Caco-2 (cell line): ENCODE data around the gene NUP210. TPM values are rescaled to one million over a fixed set of nuclear protein-coding genes. Genes with fewer than 3 reads are reported as not detected.

ENCODE experiments used
- BruUV-seq: library from RNA; stranded (reverse); fragments of 400-500 nt; replicated peaks from 2 replicates; lab custom pipeline; 2021; lab: Mats Ljungman, UMichigan
- CTCF ChIA-PET: fragments of 300-600 bp; sonication (Branson Sonifier 250); formaldehyde crosslinking; loops from one replicate; lab custom pipeline; 2022; ENCODE audit warnings: antibody characterized with exemption; lab: Charles Lee
- POLR2A ChIA-PET: fragments of 300-600 bp; sonication (Branson Sonifier 250); formaldehyde crosslinking; loops from one replicate; lab custom pipeline; 2022; ENCODE audit warnings: antibody characterized with exemption; lab: Charles Lee
- DNase-seq, 2 experiments: peaks; one replicate each; pipeline versions ENCODE4 v3.0.0 to v3.0.0-alpha.2; 2020 to 2022
- H3K27me3 ChIP-seq: replicated peaks from 2 replicates; pipeline ENCODE4 v1.6.0; 2011; ENCODE audit warnings: low read length; ENCODE audit not compliant: control insufficient read depth, insufficient read depth
- H3K36me3 ChIP-seq: 2 replicates; pipeline ENCODE4 v1.5.1; 2011; ENCODE audit warnings: low read length; ENCODE audit not compliant: control insufficient read depth, insufficient read depth
- H3K4me1 ChIP-seq: fragments of 250-450 bp; sonication (Bioruptor Pico); 2 replicates; pipeline ENCODE4 v1.5.1; 2020; ENCODE audit warnings: mild to moderate bottlenecking
- H3K4me3 ChIP-seq: 2 replicates; pipeline ENCODE4 v1.5.1; 2011; ENCODE audit warnings: low read depth, mild to moderate bottlenecking, control low read depth, low read length
- H3K9me3 ChIP-seq: fragments of 250-450 bp; sonication (Bioruptor Pico); 2 replicates; pipeline ENCODE4 v1.5.1; 2020; ENCODE audit warnings: mild to moderate bottlenecking, moderate library complexity
- H3K27ac Mint-ChIP-seq: one replicate; pipeline ENCODE4 v1.8.0; 2022; ENCODE audit warnings: mixed read lengths; ENCODE audit not compliant: unreplicated experiment
- H3K27me3 Mint-ChIP-seq: one replicate; pipeline ENCODE4 v1.8.0; 2022; ENCODE audit warnings: mixed read lengths; ENCODE audit not compliant: insufficient read depth, unreplicated experiment
- H3K36me3 Mint-ChIP-seq: one replicate; pipeline ENCODE4 v1.8.0; 2022; ENCODE audit warnings: mild to moderate bottlenecking, mixed read lengths; ENCODE audit not compliant: insufficient read depth, unreplicated experiment
- H3K4me1 Mint-ChIP-seq: one replicate; pipeline ENCODE4 v1.8.0; 2022; ENCODE audit warnings: low read depth, mixed read lengths; ENCODE audit not compliant: unreplicated experiment
- H3K4me3 Mint-ChIP-seq: one replicate; pipeline ENCODE4 v1.8.0; 2022; ENCODE audit warnings: mild to moderate bottlenecking, moderate library complexity, mixed read lengths; ENCODE audit not compliant: unreplicated experiment
- H3K9me3 Mint-ChIP-seq: one replicate; pipeline ENCODE4 v1.8.0; 2022; ENCODE audit warnings: mixed read lengths; ENCODE audit not compliant: unreplicated experiment
- intact Hi-C: fragments of 100-400 bp; cut with micrococcal nuclease; formaldehyde crosslinking; loops from one replicate; pipeline ENCODE4 v1.10.0; 2022; ENCODE audit not compliant: unreplicated experiment
- total RNA-seq: library from RNA; stranded (reverse); gene quantifications from 2 replicates; pipeline ENCODE4 v1.2.3, GENCODE V29; 2022
- TF ChIP-seq, protein P1 (sequence below), 2 experiments: fragments of 200-600 bp in 1 of 2; IDR thresholded peaks; 1 replicate in 1 of 2; 2 replicates in 1 of 2; pipeline versions ENCODE4 v1.5.1 to v1.8.0; 2011 to 2022; ENCODE audit warnings: antibody characterized with exemption in 1 of 2, control low read depth in 1 of 2, inconsistent platforms in 1 of 2, low read depth in 1 of 2, low read length in 1 of 2, mild to moderate bottlenecking in 1 of 2, moderate library complexity in 1 of 2; ENCODE audit not compliant: insufficient read depth in 1 of 2, severe bottlenecking in 1 of 2, unreplicated experiment in 1 of 2

NUP210 gene
- total RNA-seq, 1 experiment from 2014 or later: 63.7 TPM

- intact Hi-C loops: no loop called here
- H3K4me1 ChIP-seq: no peaks in the 10 kb centered on the region
- CTCF ChIA-PET: interaction anchor here (0.6 kb wide), 1 partner anchor 319 kb away, joined by 5 read pairs; no protein-coding TSS in a partner anchor
- TF ChIP-seq, protein P1, sequence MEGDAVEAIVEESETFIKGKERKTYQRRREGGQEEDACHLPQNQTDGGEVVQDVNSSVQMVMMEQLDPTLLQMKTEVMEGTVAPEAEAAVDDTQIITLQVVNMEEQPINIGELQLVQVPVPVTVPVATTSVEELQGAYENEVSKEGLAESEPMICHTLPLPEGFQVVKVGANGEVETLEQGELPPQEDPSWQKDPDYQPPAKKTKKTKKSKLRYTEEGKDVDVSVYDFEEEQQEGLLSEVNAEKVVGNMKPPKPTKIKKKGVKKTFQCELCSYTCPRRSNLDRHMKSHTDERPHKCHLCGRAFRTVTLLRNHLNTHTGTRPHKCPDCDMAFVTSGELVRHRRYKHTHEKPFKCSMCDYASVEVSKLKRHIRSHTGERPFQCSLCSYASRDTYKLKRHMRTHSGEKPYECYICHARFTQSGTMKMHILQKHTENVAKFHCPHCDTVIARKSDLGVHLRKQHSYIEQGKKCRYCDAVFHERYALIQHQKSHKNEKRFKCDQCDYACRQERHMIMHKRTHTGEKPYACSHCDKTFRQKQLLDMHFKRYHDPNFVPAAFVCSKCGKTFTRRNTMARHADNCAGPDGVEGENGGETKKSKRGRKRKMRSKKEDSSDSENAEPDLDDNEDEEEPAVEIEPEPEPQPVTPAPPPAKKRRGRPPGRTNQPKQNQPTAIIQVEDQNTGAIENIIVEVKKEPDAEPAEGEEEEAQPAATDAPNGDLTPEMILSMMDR (IDR thresholded peaks at IDR 0.05; ENCODE audit: insufficient read depth in 1 of 2, low read depth in 1 of 2, low read length in 1 of 2, severe bottlenecking in 1 of 2, unreplicated experiment in 1 of 2): no peak
- Mint-ChIP-seq H3K36me3 (peaks cover 12% of the 10 kb centered on the region), H3K4me1 (no peaks in the 10 kb centered on the region), H3K27ac (no peak overlapping the region), H3K4me3 (no peak overlapping the region), H3K9me3 (peaks cover 9% of the 10 kb centered on the region), H3K27me3 (no peaks in the 10 kb centered on the region)
- H3K9me3 ChIP-seq: 0 out of 2 replicates have a peak, but pooled peaks cover 6% of the 10 kb centered on the region
- BruUV-seq: no TSS peak
- H3K4me3 ChIP-seq: no peak overlapping the region
- H3K36me3 ChIP-seq: no peaks in the 10 kb centered on the region
- H3K27me3 ChIP-seq: no peaks in the 10 kb centered on the region
- POLR2A ChIA-PET: no interaction called here
- DNase-seq: no peak
Observed at GRCh38 chr3:13407926-13408325, 12.2 kb downstream of the NUP210 start.

DNA sequence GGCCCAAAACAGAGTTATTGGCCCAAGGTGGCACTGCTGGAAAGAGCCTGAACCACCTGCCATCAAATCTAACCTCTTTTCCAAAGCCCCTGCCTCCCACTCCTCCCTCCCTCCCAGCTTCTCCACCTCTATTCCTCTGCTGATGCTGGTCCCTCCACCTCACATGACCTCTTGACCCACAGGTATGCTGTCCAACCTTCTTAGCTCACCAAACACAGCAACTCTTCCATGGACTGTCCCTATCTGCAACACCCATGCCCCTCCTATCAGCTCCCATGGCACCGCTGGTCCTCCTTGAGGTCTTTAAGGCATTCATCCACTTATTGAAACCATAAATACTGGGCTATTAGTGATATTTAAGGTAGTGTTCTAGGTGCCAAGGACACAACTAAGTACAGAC is 12.6 kb downstream of the NUP210 start:
- BruUV-seq: no TSS peak
- no peak overlapping the region for H3K27ac Mint-ChIP-seq
- H3K4me3 ChIP-seq: no peak overlapping the region
- 0 out of 2 replicates have a peak, but pooled peaks cover 6% of the 10 kb centered on the region for H3K9me3 ChIP-seq
- peaks cover 9% of the 10 kb centered on the region for H3K9me3 Mint-ChIP-seq
- DNase-seq: no peak
- CTCF ChIA-PET: no interaction called here
- no peaks in the 10 kb centered on the region for H3K27me3 ChIP-seq
- H3K4me3 Mint-ChIP-seq: no peak overlapping the region
- intact Hi-C loops: no loop called here
- TF ChIP-seq, protein P1 (IDR thresholded peaks at IDR 0.05; ENCODE audit: insufficient read depth in 1 of 2, low read depth in 1 of 2, low read length in 1 of 2, severe bottlenecking in 1 of 2, unreplicated experiment in 1 of 2): no peak
- no peaks in the 10 kb centered on the region for H3K4me1 ChIP-seq
- peaks cover 12% of the 10 kb centered on the region for H3K36me3 Mint-ChIP-seq
- H3K27me3 Mint-ChIP-seq: no peaks in the 10 kb centered on the region
- POLR2A ChIA-PET: no interaction called here
- no peaks in the 10 kb centered on the region for H3K4me1 Mint-ChIP-seq
- H3K36me3 ChIP-seq: no peaks in the 10 kb centered on the region

DNA sequence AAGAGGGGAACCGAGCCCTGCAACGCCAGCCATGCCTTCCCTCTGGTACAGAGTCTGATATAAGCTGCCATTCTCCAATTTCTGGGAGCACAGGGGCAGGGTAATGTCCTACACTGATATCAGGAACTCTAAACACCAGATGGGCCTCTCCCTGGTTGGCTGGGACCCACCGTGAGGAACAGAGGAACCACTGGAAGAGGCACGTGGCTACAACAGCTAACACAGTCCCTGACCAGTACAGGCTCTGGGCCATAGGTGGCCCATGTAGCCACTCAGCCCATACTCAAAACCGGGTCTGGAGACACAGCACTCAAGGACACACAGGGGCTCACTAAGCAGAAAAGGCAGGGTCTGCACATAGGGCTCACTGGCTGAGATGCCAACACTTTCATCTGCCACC is 13.9 kb downstream of the NUP210 start:
- Histone ChIP-seq H3K27me3 (no peaks in the 10 kb centered on the region), H3K36me3 (no peaks in the 10 kb centered on the region), H3K4me3 (no peak overlapping the region), H3K9me3 (0 out of 2 replicates have a peak, but pooled peaks cover 6% of the 10 kb centered on the region), H3K4me1 (no peaks in the 10 kb centered on the region)
- peaks cover 9% of the 10 kb centered on the region for H3K9me3 Mint-ChIP-seq
- no peak for DNase-seq
- H3K4me3 Mint-ChIP-seq: no peak overlapping the region
- CTCF ChIA-PET: no interaction called here
- no peaks in the 10 kb centered on the region for H3K4me1 Mint-ChIP-seq
- no TSS peak for BruUV-seq
- POLR2A ChIA-PET: no interaction called here
- no peak overlapping the region for H3K27ac Mint-ChIP-seq
- H3K36me3 Mint-ChIP-seq: peaks cover 12% of the 10 kb centered on the region
- TF ChIP-seq, protein P1 (IDR thresholded peaks at IDR 0.05; ENCODE audit: insufficient read depth in 1 of 2, low read depth in 1 of 2, low read length in 1 of 2, severe bottlenecking in 1 of 2, unreplicated experiment in 1 of 2): no peak
- intact Hi-C loops: no loop called here
- no peaks in the 10 kb centered on the region for H3K27me3 Mint-ChIP-seq
